Stimulated activated CD4-positive, alpha-beta T cell treated with anti-CD3 and anti-CD28 coated beads, Interleukin-4, amount 100 ng/mL, for 4 hours (primary cell): Measurements from ENCODE around the gene RIPPLY3.
A peak's percentile ranks its signal among the peaks of the same experiment; 100 is the strongest.
"Not testable (repeated sequence)": the region's sequence is repeated elsewhere in the genome, so short reads cannot be mapped to it uniquely, and the experiment has no call there.

Experiments used
- DNase-seq, 2 experiments: peaks; one replicate each; pipeline ENCODE4 v3.0.0-alpha.2; 2020

RIPPLY3 gene

DNA sequence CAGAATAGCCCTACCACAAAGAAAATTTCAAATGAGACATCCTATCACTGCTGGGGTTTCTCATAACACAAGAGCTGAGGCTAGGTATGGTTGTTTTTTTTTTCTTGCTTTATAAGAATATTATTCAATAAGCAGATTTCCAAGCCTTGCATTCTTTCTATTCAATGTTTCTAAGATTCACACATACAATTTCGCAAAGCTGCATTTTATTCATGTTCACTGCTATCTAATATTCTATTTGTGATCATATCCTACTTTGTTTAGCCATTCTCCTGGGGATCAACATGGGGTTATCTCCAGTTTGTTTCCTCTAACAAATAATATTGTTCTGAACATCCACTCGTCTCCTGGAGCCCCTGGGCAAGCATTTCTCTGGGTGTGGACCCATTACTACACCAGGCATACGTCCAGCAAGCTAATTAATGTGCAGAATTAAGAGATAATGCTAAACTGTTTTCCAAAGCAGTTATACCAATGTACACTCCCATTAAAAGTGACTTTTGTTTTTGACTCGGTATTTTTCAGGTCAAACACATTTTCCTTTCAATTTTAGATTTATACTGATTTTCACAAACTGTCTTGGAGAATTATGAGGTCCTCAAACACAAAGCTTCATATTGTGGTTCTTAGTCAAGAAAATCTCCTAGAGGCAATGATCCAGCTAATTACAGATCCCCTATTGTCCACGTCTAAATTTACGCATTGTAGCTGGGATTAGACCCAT, 24.4 kb upstream of the RIPPLY3 start:
- no peak for DNase-seq

DNA sequence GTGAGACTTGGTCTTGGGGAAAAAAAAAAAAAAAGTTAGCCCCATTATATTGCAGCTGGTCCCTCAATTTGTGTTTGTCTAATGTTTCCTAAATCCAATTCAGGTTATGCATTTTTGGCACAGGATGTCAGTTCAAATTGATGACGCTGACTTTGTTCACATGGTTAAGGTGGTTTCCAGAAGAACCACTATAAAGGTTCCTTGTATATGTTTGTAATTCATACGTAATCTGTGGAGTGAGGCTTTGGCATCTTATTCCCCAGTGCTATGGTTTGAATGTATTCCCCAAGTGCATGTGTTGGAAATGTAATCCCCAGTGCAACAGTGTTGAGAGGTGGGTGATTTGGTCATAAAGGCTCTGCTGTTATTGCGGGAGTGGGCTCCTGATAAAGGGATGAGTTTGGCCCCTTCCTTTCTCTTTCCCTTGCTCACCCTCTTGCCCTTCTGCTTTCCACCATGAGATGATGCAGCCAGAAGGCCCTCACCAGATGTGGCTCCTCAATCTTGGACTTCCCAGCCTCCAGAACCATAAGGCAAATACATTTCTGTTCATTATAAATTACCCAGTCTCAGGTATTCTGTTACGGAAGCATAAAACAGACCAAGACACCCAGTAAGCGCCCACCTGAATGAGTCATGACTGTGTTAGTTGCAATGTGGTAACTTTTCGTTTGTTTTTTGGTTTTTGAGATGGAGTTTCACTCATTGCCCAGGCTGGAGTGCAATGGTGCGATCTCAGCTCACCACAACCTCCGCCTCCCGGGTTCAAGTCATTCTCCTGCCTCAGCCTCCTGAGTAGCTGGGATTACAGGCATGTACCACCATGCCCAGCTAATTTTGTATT, 20.5 kb upstream of the RIPPLY3 start:
- no peak for DNase-seq

DNA sequence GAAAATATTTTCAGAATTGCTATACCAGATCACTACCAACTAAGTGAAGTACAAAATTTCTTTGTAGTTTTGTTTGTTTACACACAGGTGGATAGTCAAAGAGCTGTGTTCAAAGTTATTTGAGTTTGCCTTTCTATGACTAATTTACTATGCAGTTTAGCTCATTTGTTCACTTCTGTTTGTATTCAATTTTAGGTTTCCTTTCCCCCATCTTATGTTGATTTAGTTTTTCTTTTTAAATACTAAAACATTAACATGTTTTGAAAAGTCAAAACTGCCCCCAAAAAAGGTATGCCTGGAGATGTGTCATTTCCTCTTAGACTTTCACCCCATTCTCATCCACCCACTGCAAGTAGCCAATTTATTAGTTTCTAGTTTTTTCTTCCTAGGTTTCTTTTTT, 18.7 kb upstream of the RIPPLY3 start:
- no peak for DNase-seq

DNA sequence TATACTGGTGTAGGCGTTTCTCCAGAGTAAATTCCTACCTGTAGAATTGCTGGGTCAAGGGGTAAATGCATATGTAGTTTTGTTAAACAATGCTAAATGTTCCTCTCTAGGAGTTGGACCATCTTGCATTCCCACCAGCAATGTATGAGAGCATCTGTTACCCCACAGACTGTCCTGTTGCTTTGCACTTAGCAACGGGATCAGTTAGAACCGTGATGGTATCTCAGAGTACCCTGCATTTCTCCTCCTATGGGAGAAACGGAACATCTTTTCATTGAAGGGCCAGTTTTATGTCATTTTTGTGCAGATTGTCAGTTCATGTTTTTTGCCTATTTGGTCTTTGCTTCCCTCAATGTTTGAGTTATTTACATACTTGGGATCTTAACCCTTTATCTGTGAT, 18.0 kb upstream of the RIPPLY3 start:
- no peak for DNase-seq

DNA sequence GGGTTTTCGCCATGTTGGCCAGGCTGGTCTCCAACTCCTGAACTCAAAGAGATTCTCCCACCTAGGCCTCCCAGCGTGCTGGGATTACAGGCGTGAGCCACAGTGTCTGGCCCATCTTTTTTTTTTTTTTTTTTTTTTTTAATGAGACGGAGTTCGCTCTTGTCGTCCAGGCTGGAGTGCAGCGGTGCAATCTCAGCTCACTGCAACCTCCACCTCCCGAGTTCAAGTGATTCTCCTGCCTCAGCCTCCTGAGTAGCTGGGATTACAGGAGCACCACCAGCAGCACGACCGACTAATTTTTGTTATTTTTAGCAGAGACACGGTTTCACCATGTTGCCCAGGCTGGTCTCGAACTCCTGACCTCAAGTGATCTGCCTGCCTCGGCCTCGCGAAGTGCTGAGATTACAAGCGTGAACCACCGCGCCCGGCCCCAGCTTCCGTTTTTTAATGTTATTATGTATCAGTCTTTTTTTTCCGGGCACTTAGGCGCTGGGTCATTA, 17.3 kb upstream of the RIPPLY3 start:
- DNase-seq: not testable (repeated sequence)

DNA sequence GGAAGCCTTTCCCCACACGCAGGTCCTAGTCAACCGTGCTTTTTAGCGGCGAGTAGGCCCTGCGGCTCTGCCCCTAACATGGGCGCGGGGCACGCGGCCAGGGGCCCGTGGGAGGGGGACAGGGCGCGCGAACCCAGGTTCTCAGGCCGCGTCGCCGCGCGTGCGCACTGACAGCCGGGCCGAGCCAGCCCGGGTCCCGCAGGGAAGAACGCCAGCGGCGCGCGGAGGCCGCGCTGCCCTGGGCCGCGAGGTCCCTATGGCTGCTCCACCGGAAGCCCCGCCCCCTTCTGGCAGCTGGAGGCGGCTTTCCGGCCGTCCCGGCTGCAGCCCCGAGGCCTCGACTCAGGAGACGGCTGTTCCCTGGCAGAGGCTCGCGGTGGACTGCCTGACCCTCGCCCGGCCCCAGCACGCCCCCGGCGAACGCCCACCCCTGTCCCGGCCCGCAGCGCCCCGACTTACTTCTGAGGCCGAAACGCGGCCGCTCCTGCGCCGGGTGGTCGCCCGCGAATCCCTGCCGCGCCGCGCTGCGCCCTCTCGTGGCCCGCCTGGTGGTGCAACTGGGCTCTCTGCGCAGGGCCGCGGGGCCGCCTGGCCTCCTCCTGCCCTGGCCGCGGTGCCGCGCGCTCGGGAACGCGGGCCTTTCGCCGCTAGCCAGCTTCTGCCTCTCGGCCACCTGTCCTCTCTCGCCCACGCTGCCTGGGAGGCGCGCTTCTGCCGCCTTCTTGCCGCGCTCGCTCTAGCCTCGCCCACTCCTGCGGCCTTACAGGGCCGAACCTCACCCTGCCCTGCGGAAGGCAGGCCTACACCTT, 16.6 kb upstream of the RIPPLY3 start:
- peak; percentile 77 to 89 for DNase-seq

DNA sequence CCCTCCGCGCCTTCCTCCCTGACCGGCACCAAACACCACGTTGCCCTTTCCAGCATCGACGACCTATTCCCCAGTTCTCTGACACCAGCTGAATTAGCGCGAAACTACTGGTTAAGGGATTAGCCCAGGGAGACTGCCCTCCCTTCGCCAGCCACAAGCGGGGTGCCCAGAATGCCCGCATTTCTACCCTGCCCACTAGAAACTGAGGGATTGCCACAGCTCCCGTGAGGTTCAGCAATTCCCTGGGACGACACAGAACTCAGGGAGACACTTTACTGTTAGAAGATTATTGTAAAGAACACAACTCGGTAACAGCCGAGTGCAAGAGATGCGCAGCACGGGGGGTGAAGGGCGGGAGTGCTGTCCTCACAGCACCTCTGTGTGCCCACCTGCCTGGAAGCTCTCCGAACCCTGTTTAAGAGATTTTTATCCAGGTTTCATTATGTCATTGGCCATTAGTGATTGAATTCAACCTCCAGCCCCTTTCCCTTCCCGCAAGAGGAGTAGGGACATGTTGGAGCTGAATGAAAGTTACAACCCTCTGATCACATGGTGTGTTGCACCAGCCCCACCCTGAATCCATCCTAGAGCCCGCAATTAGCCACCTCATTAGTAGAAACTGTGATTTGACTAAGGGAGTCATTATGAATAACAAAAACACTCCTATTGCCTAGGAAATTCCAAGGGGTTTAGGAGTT, 15.8 kb upstream of the RIPPLY3 start:
- DNase-seq: no peak

DNA sequence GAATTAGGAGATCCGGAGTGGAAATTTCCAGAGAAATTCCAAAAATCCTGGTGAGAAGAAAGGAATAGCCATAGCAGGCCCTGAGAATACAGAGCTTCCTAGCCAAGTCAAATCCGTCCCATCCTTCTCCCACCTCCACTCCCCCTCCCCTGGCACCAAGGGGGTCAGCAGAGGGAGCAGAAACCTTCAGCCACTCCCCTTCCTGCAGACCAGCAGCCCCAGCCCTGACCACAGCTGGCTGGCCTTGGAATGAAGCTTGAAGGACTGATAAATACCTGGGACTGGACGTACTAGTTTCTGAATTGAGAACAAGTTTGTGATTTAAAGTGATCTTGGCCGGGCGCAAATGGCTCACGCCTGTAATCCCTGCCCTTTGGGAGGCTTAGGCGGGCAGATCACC, 13.8 kb upstream of the RIPPLY3 start:
- no peak for DNase-seq

DNA sequence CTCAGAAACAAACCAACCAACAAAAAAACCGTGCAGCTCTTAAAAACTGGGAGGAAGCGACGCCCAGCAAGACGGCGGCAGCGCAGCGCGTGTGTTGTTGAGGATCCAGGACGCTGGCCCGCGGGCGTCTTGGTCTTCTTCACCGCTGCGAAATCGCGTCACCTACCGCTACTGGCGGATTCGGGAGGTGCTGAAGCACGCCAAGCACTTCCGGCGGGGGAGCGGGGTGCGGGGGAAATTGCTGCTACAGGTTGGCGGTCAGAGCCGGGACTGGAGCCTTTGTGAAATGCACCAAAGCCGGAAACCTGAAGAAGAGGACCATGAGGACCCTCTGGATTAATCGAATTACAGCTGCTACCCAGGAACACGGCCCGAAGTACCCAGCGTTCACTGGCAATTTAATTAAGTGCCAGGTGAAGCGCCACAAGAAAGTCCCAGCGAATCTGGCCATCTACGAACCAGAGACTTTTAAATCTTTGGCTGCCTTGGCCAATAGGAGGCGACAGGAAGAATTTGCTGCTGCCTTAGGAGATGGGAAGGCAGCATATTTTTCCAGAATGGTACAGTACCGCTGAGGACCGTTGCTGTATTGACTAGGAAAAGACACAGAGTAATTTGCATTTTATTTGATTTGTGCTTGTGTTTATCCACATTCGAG, 11.9 kb upstream of the RIPPLY3 start:
- DNase-seq: peak; percentile 20 to 23

DNA sequence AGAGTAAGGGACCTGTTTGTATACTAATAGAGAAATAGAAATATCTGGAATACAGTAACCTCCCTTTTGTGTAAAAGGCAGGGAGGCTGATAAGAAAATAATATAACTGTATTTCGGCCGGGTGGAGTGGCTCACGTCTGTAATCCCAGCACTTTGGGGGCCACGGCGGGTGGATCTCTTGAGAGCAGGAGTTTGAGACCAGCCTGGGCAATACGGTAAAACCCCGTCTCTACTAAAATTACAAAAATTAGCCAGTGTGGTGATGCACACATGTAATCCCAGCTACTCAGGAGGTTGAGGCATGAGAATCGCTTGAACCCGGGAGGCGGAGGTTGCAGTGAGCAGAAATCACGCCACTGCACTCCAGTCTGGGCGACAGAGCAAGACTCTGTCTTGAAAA, 11.2 kb upstream of the RIPPLY3 start:
- not testable (repeated sequence) for DNase-seq

DNA sequence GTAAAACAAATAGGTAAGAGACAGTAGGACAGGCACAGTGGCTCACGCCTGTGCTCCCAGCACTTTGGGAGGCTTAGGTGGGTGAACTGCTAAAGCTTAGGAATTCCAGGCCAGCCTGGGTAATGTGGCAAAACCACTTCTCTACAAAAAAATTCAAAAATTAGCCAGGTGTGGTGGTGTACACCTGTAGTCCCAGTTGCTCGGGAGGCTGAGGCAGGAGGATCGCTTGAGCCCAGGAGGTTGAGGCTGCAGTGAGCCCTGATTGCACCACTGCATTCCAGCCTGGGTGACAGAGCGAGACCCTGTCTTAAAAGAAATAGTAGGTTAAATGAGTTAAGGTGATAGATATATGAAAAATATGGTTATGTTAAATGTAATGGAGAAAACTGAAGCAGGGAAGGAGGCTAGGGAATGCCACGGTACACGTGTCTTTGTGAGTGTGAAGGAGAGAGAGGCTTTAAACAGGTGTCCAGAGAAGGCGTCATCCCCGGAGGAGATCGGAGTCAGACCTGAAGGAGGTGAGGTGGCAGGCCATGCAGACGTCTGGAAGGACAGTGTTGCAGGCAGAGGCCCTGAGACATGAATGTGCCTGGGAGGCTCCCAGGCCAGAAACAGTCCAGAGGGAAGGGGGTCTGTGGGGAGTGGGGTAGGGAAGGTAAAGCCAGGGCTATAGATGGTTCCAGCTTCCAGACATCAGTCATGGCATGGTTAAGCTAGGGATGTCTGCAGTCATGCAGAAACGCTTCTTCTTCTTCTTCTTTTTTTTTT, 7.2 kb upstream of the RIPPLY3 start:
- no peak for DNase-seq

DNA sequence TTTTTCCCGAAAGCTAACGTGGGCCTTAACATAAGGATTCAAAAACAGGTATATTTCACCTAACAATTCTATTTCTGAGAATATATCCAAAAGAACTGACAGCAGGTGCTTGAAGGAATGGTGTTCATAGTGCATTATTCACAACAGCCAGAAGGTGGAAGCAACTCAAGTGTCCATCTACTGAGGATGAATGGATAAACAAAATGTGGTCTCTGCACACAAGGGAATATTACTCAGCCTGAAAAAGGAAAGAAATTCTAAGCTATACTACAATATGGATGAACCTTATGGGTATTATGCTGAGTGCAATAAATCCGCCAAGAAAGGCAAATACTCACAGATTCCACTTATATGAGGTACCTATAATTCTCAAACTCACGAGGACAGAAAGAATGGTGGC, 6.1 kb upstream of the RIPPLY3 start:
- no peak for DNase-seq

DNA sequence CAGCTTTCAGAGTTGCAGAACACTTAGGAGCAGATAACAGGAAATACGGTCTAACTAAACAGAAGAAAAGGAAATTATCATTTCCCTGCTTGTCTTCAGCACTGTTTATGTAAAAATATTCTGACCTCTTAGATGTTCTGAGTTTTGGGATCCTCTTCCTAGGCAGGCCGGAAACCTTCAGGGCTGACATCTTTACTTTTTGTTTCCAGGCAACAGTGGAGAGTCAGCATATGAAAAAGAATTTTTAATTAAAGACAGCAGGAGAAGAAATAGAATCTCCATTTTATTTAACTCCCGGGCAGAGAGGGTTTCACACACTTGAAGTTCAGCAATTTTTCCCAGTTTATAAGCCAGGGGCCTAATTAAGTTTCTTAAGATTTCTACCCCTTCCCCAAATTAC, 5.1 kb upstream of the RIPPLY3 start:
- DNase-seq: no peak

DNA sequence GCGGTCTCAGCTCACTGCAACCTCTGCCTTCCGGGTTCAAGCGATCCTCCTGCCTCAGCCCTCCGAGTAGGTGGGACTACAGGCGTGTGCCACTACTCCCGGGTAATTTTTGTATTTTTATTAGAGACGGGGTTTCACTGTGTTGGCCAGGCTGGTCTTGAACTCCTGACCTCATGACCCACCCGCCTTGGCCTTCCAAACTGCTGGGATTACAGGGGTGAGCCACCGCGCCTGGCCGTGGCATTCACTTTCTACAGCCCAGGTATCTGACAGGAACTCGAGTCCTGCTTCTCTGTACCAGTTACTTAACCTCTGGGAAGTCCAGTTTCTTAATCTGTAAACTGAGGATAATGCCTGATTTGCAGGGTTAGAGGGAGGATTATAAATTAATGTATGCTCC, 3.7 kb upstream of the RIPPLY3 start:
- not testable (repeated sequence) for DNase-seq

DNA sequence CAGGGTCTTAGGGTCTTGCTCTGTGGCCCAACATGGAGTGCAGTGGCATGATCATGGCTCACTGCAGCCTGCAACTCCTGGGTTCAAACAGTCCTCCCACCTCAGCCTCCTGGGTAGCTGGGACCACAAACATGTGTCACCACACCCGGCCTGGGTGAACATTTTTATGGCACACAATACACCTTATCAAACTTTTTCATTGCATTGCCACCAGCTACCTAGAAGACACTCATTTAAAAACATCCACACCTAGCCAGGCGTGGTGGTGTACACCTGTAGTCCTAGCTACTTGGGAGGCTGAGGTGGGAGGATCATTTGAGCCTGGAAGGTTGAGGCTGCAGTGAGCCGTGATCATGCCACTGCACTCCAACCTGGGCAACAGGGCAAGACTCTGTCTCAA, 2.6 kb upstream of the RIPPLY3 start:
- DNase-seq: not testable (repeated sequence)

DNA sequence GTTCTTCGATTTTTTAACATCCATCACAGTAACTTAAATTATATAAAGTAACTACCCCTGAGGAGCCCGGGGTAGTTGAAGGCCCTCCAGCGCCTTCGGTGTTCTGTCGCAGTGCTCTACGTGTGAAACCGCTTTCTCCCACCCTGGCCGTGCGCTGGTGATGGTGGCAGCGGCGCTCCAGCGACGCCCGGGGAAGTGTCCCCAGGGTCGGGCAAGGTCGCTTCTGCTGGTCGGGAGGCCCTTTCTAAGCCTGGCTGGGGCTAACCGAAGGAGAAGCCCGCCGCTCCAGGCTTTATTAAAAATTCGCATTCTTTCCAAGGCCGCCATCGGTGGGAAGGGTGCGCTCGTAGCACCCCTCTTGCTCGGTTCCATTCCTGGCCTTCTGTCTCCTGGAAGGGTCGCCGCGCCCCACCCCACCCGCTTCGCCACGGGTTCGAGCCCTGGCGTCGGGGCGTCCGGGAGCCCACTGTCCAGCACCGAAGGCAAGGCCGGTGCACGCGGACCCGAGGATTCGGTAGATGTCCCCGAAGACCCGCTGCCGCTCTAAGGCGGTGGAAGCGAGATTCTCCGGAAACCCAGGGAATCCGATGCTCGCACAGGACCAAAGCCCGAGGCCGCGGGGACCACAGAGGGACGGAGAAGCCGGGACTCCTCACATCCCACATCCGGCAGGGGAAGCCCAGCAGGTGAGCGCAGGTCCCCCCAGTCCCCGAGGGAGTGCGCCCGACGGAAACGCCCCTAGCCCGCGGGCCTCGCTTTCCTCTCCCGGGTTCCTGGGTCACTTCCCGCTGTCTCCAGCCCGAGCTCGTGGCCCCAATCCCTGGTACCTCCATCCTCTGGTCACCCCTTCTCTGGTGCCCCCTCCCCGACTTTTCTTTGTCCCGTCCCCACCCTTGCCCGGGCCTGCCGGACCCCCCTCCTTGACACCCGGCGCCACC, 685 bp upstream of the RIPPLY3 start:
- no peak for DNase-seq

DNA sequence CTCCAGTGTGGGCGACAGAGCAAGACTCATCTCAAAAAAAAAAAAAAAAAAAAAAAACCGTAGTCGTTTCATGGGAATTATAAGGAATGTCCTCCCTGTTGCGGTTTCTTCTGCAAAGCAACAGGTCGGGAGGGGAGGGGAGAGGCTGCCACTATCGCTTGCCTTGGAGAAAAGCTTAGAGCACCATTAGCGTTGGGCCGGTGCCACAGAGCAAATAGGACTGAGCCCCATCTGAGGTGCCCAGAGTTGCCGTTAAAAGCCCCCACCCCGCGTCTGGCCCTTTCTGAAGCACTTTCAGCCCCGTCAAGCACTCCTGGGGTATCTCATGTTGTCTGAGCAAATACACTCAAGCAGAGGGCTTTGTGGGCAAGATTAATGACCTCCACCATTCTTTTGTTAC, 2.2 kb downstream of the RIPPLY3 start:
- no peak for DNase-seq

DNA sequence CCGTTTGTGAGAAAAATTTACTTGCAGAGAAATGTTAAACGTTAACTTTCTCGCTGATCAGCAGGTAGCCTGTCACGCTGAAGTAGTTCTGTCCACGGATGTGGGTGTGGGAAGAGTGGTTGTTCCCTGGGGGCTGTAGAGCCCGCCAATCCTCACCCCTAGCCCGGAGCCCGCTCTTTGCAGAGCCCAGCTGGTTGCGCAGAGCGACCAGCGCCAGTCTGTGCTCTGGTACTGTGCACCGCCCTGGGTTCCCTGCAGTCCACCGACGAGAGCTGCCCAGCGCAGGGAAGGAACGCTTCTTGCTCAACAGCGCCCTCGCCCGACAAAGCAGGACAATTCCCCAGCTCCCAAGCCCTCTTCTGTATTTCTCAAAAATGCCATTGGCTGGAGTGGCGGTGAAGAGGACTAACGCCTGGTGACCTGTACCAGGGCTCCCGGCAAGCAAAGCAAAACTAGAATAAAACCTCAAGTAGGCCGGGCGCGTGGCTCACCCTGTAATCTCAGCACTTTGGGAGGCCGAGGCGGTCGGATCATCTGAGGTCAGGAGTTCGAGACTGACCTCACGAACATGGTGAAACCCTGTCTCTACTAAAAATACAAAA, 3.3 kb downstream of the RIPPLY3 start:
- DNase-seq: peak; percentile 63 to 73

DNA sequence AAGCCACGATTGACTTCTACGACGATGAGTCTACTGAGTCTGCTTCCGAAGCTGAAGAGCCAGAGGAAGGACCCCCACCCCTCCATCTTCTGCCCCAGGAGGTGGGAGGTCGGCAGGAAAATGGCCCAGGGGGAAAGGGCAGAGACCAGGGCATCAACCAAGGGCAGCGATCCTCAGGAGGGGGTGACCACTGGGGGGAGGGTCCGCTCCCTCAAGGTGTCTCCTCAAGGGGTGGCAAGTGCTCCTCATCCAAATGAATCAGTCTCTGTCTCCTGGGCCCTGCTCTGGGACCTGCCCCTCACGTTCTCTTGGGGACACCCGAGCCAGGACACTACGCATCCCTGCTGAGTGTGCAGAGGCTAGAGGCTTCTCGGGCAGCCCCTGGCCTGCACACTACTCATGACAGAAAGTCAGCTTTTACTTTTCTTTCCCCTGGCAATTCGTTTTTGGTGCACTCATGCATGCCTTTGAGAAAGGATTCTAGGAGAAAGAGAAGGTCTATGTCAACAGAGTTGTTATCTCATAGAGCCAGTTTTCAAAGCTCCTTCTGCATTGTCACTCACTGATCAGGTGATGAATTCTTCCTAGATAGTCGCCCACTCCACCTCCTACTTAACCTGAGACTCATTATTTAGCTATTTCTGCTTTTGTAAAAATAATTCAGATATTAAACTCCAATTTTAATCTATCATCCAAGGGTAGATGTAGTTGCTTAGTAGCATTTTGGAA, 11.6 kb downstream of the RIPPLY3 start:
- no peak for DNase-seq
